Esophagus (tissue), 2 donors: ENCODE results near the gene MOB3A. TPM values are rescaled to one million over a fixed set of nuclear protein-coding genes. Genes with fewer than 3 reads are reported as not detected.

Experiments
- H3K27ac ChIP-seq, 2 donors: one replicate each; pipeline ENCODE4 v1.5.1; 2013; ENCODE audit warnings: low read depth in 2 of 2, mild to moderate bottlenecking in 2 of 2, inconsistent platforms in 1 of 2, low read length in 1 of 2, moderate library complexity in 1 of 2
- H3K27me3 ChIP-seq, 2 donors: one replicate each; pipeline ENCODE4 v1.6.1; 2013; ENCODE audit warnings: low read length in 2 of 2, control low read depth in 1 of 2, mild to moderate bottlenecking in 1 of 2; ENCODE audit not compliant: insufficient read depth in 2 of 2, control insufficient read depth in 1 of 2
- H3K36me3 ChIP-seq, 2 donors: one replicate each; pipeline ENCODE4 v1.6.1; 2013; ENCODE audit warnings: low read length in 1 of 2; ENCODE audit not compliant: control insufficient read depth in 2 of 2, insufficient read depth in 2 of 2
- H3K4me1 ChIP-seq, 2 donors: one replicate each; pipeline ENCODE4 v1.6.1; 2013; ENCODE audit warnings: low read length in 1 of 2; ENCODE audit not compliant: control insufficient read depth in 2 of 2, insufficient read depth in 2 of 2
- H3K4me3 ChIP-seq, 2 donors: one replicate each; pipeline ENCODE4 v1.5.1; 2013; ENCODE audit warnings: low read length in 2 of 2, mild to moderate bottlenecking in 2 of 2, low read depth in 1 of 2, moderate library complexity in 1 of 2
- H3K9me3 ChIP-seq, 2 donors: one replicate each; pipeline ENCODE4 v1.6.1; 2013; ENCODE audit warnings: mild to moderate bottlenecking in 2 of 2, low read depth in 1 of 2, low read length in 1 of 2, moderate library complexity in 1 of 2; ENCODE audit not compliant: control insufficient read depth in 2 of 2, insufficient read depth in 1 of 2
- WGBS, 2 donors: extraction: QIAGEN DNeasy Blood & Tissue Kit; methylation state at CpG; one replicate each; pipeline ENCODE4 v1.1.7; 2013; 5-methylcytosine and 5-hydroxymethylcytosine counted together
- polyA plus RNA-seq, 2 donors: library from polyadenylated mRNA; stranded (reverse); fragments of 200-250 nt; gene quantifications; one replicate each; pipeline ENCODE4 v1.2.3, GENCODE V29; 2013
- donor health status: healthy with polysubstance abuse.
- donor health status: Bipolar disorder and iron deficiency.

The MOB3A gene
- polyA plus RNA-seq, 2 donors = 11.0 to 12.4 TPM

DNA sequence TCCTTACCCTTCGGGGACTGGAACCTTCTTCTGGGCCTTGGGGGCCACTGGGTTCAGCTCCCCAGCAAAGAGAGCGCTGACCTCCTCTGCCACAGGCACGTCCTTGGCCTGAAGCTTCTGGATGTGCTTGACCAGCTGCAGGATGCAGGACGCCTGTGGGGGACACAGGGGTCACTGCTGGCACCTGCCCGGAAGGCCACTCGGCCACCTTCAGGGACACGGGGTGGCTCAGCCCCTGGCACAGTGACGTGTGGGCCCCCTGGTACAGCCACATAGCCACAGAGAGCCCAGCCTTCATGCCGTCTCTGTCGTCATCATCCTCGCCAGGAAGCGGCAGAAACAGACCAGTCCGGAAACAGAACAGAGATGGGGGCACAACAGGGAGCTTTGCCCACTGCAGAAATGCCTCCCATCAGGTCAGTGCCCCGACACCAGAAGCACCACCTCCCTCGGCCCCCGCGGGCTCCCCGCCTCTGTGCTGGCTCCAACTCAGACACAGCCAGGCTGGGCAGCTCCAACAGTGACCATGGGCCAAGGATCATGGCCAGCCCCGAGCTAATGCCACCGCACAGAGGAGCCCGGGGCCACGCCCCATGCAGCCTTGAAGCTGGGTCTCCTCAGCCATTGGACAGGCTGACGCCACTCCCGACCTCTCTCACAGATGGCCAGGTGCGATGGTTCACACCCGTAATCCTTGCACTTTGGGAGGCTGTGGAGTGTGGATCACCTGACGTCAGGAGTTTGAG, 21.3 kb upstream of the MOB3A start:
- Histone ChIP-seq H3K36me3 (peaks cover 48 to 91% of the 10 kb centered on the region in 2 donors), H3K4me3 (no peak overlapping the region), H3K4me1 (no peaks in the 10 kb centered on the region), H3K27me3 (no peaks in the 10 kb centered on the region), H3K9me3 (no peaks in the 10 kb centered on the region), H3K27ac (no peak overlapping the region)
- WGBS, 2 donors = 88 to 92% methylated on average over 27 of the region's 27 CpGs

DNA sequence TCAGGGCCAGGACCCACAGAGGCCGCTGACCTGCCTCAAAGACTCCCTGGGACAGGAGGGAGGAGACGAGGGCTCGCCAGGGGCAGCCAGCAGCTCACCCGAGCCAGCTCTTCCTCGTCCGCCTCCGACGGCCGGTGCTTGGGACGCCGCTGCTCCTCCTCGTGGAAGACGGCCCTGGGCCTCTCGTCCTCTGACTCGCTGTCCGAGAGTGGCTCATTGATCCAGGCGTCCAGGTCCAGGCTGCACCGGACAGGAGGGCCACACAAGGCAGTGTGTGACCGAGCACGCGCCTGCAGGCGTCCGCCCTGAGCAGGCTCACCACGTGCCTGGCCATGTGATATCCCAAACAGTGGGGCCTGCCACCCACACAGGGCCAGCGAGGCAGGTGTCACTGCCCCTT, 20.4 kb upstream of the MOB3A start:
- WGBS, 2 donors = 94% methylated on average over 25 of the region's 25 CpGs

DNA sequence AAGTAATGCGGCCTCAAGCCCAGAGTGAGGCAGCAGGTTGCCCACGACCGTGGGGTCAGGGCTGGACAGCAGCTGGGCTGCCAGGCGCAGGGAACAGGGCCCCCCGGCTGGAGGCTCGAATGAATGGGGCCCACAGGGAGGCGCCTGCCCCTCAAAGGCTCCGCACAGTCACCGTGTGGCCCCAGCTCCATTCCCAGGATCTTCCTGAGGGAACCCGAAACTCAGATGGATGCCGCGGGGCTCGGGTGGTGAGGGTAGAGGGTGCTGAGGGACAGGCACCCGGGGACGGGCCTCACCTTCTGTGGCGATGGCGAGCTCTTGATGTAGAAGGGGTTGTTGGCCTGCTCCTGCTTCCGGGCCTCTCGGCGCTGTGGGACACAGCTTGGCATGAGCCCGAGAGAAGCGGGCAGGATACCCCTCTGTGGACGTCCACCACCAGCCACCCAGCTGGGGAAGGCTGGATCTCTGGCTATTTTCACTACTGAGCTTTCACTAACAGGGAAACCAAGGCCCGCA, 19.8 kb upstream of the MOB3A start:
- Histone ChIP-seq H3K27me3 (no peaks in the 10 kb centered on the region), H3K36me3 (peaks cover 56 to 92% of the 10 kb centered on the region in 2 donors), H3K4me3 (no peak overlapping the region), H3K4me1 (peaks cover 0 to 2% of the 10 kb centered on the region in 2 donors), H3K9me3 (no peaks in the 10 kb centered on the region), H3K27ac (no peak overlapping the region)
- 94 to 96% methylated on average over 24 of the region's 24 CpGs for WGBS, 2 donors

More for the DNA sequence above, 20.4 kb upstream of the MOB3A start:
- H3K27me3 ChIP-seq = no peaks in the 10 kb centered on the region
- H3K36me3 ChIP-seq = peaks cover 52 to 92% of the 10 kb centered on the region in 2 donors
- H3K4me3 ChIP-seq = no peak overlapping the region
- no peak overlapping the region for H3K27ac ChIP-seq
- H3K9me3 ChIP-seq = no peaks in the 10 kb centered on the region
- H3K4me1 ChIP-seq = peaks cover 0 to under 1% of the 10 kb centered on the region in 2 donors

DNA sequence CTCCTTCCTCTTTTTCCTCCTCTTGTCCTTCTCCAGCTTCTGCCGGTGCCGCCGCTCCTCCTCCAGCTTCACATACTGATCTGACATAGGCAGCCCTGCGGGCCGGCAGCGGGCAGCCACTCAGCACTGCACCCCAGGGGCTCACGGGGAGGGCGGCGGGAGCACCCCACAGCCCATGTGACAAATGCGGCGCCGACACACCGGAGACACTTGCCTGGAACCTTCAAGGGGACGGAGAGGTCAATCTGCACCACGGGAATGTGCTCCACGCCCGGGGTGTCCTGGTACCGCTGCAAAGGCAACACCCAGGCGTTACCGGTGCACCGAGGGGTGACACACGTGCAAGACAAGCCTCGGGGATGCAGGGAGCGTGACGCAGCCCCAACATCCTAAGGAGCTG, 19.2 kb upstream of the MOB3A start:
- 94% methylated on average over 25 of the region's 25 CpGs for WGBS, 2 donors
- H3K4me3 ChIP-seq = no peak overlapping the region
- H3K9me3 ChIP-seq = no peaks in the 10 kb centered on the region
- H3K36me3 ChIP-seq = peaks cover 56 to 92% of the 10 kb centered on the region in 2 donors
- no peaks in the 10 kb centered on the region for H3K27me3 ChIP-seq
- no peak overlapping the region for H3K27ac ChIP-seq
- peaks cover 0 to 2% of the 10 kb centered on the region in 2 donors for H3K4me1 ChIP-seq

DNA sequence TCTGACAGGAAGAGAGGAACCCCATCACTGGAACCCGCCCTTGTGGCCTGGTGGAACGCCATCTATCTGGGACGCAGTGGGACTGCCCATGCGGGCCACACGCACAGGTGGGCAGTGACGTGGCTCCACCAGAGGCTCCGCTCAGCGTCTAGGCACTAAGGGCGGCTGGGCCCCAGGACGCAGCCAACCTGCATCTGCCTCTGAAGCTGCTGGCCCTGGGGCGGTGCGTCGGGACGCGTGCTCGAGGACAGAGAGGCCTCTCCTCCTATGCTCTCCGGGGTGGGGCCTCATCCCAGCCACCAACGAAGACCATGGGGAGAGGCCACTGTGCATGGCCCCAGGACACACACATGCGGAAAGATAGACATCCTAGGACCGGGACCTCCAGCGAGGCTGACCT, 18.7 kb upstream of the MOB3A start:
- 92 to 94% methylated on average over 21 of the region's 21 CpGs for WGBS, 2 donors
- Histone ChIP-seq H3K4me1 (peaks cover 0 to 4% of the 10 kb centered on the region in 2 donors), H3K4me3 (no peak overlapping the region), H3K9me3 (no peaks in the 10 kb centered on the region), H3K27ac (no peak overlapping the region), H3K27me3 (no peaks in the 10 kb centered on the region), H3K36me3 (peaks cover 60 to 92% of the 10 kb centered on the region in 2 donors)

DNA sequence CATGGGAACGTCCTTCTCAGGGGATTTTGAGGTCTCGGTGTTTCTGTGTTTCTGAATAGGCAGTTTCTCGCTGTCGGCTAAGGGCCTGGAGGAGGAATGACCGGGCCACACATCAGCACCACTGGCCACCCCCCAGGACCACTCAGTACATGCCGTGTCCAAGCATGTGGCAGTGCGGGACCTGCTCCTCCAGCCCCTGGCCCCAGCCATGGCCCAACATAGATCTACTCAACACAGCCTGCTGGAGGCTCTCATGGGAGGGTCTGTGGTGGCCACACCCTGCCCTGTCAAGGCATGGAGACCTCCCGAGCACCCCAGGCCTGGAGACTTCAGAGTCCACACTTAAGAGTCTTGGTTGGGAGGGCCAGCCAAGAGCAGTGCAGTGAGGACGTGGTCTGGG, 18.1 kb upstream of the MOB3A start:
- peaks cover 61 to 95% of the 10 kb centered on the region in 2 donors for H3K36me3 ChIP-seq
- H3K4me3 ChIP-seq = no peak overlapping the region
- no peak overlapping the region for H3K27ac ChIP-seq
- H3K4me1 ChIP-seq = peaks cover 0 to 4% of the 10 kb centered on the region in 2 donors
- 91% methylated on average over 9 of the region's 9 CpGs for WGBS, 2 donors
- no peaks in the 10 kb centered on the region for H3K9me3 ChIP-seq
- no peaks in the 10 kb centered on the region for H3K27me3 ChIP-seq

DNA sequence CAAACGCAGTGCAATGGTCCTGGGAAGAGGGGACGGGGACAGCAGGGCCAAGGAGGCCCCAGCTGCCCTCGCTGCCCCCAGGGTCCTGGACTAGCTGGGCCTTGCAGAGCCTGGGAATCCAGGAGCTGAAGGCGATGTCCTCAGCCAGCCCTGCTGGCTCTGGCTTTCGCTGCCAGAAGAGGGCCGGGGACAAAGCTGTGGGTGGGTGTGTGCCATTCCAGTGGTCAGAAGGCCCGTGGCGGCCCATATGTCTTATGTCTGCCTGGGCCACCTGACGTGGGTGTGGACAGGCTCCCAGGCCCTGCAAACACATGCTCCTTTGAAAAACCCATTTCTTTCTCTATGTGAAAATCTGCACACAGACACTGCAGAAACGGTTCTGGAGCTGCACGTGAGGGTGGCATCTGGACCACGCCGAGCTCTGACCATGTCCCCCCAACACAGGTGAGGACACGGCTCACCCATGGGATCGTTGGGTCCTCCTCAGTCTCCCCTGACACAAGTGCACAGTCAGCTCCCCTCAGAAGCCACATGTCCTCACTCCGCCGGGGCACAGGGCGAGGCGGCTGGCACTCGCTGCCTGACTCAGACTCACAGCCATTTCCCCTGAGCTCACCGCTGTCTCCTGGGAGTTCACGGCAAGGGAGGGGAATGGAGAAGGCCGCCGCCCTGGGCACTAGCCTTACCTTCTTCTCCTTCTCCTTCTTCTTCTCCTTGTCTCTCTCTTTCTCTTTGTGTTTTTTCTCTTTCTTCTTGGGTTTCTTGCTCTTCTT, 17.5 kb upstream of the MOB3A start:
- whole genome bisulfite sequencing, 2 donors = 88 to 89% methylated on average over 24 of the region's 24 CpGs
- Histone ChIP-seq H3K36me3 (peaks cover 57 to 96% of the 10 kb centered on the region in 2 donors), H3K4me1 (peaks cover 0 to 4% of the 10 kb centered on the region in 2 donors)

DNA sequence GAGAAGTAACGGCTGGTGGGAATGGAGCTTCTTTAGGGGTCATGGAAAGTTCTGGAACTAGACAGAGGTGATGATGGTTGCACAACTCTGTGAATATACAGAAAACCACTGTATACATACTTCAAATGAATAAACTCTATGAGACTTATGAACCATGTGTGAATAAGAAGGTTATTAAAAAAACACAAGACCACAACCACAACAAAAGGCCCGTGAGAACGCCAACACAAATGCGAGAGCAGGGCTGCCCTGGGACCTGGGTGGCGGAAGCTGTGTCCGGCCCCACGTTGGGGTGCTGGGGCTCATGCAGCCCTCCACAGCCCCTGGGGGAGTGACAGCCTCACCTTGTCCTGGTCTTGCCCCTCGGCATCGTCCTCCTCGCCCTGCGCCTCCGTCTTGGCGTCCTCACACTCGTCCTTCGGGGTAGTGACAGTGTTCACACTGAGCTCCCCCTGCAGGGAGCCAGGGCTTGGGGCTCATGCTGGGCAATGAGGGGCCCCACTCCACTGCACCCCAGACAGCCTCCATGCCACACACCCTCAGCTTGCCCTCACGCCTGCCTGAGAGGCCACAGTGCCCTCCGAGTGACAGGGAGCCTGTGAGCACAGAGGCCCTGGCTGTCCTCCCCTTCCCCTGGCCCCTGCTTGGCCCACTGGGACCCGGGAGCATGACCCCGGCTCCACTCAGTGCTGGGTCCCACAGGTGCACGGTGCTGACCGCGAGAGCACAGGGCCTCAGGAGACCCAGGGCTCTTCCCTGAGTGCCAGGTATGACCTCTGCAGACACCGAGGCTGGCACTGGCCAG, 16.6 kb upstream of the MOB3A start:
- no peak overlapping the region for H3K4me3 ChIP-seq

More for the DNA sequence above, 17.5 kb upstream of the MOB3A start:
- Histone ChIP-seq H3K9me3 (no peaks in the 10 kb centered on the region), H3K27me3 (no peaks in the 10 kb centered on the region), H3K4me3 (no peak overlapping the region), H3K27ac (no peak overlapping the region)

DNA sequence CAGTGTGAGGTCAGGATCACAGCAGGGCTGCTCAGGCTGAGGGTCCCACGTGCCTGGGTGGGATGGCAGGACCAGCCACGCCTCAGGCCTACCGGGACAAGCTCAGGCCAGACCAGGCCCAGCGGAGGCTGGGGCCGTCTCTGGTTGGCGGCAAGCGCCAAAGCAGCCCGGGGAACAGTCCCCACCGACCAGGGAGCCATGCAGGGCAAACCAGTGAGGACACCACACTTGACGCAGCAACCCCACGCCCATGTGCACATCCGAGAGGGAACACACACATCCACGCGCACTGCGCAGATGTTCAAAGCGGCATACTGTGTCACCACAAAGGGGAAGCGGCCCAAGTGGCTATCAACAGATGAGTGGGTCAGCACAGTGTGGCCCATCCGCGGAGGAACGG, 15.8 kb upstream of the MOB3A start:
- Histone ChIP-seq H3K4me3 (no peak overlapping the region), H3K36me3 (peaks cover 59 to 91% of the 10 kb centered on the region in 2 donors), H3K27me3 (no peaks in the 10 kb centered on the region), H3K9me3 (no peaks in the 10 kb centered on the region), H3K4me1 (peaks cover 0 to 4% of the 10 kb centered on the region in 2 donors), H3K27ac (no peak overlapping the region)
- 89 to 93% methylated on average over 20 of the region's 20 CpGs for WGBS, 2 donors

More for the DNA sequence above, 16.6 kb upstream of the MOB3A start:
- Histone ChIP-seq H3K9me3 (no peaks in the 10 kb centered on the region), H3K27me3 (no peaks in the 10 kb centered on the region), H3K4me1 (peaks cover 0 to 4% of the 10 kb centered on the region in 2 donors), H3K36me3 (peaks cover 63 to 96% of the 10 kb centered on the region in 2 donors), H3K27ac (no peak overlapping the region)
- WGBS, 2 donors = 86% methylated on average over 23 of the region's 23 CpGs
